Psoas muscle (tissue), 8 donors: ENCODE results near the gene BLCAP. TPM values are rescaled to one million over a fixed set of nuclear protein-coding genes. Genes with fewer than 3 reads are reported as not detected.

Source experiments
- ATAC-seq, 4 donors: fragments of 200-7000 bp; cut with Tn5 transposase; one replicate each; pipeline ENCODE4 v1.9.1; 2020; ENCODE audit warnings: moderate library complexity in 3 of 4, mild to moderate bottlenecking in 2 of 4
- DNase-seq, 2 donors: peaks; one replicate each; pipeline ENCODE4 v3.0.0-alpha.2; 2020
- H3K27ac ChIP-seq: fragments of 200-600 bp; one replicate; pipeline ENCODE4 v1.8.0; 2022
- H3K27me3 ChIP-seq, 3 donors: fragments of 200-600 bp in 1 of 3; one replicate each; pipeline versions ENCODE4 v1.6.1 to v1.8.0; 2013 to 2022; ENCODE audit warnings: low read length in 2 of 3, mild to moderate bottlenecking in 2 of 3, moderate library complexity in 1 of 3; ENCODE audit not compliant: insufficient read depth in 3 of 3
- H3K36me3 ChIP-seq, 2 donors: fragments of 200-600 bp in 1 of 2; one replicate each; pipeline versions ENCODE4 v1.6.1 to v1.8.0; 2013 to 2022; ENCODE audit warnings: low read depth in 1 of 2, mild to moderate bottlenecking in 1 of 2, moderate library complexity in 1 of 2; ENCODE audit not compliant: insufficient read depth in 1 of 2
- H3K4me1 ChIP-seq: fragments of 200-600 bp; one replicate; pipeline ENCODE4 v1.8.0; 2022
- H3K4me3 ChIP-seq: fragments of 200-600 bp; one replicate; pipeline ENCODE4 v1.8.0; 2022; ENCODE audit warnings: mild to moderate bottlenecking
- H3K9me3 ChIP-seq: fragments of 200-600 bp; one replicate; pipeline ENCODE4 v1.8.0; 2022
- CTCF ChIP-seq: fragments of 200-600 bp; IDR thresholded peaks from one replicate; pipeline ENCODE4 v1.8.0; 2022; ENCODE audit warnings: antibody characterized with exemption
- WGBS, 3 donors: extraction: QIAGEN DNeasy Blood & Tissue Kit; methylation state at CpG; one replicate each; pipeline versions ENCODE4 v1.1.6 to v1.1.7; 2013; 5-methylcytosine and 5-hydroxymethylcytosine counted together
- intact Hi-C, 2 donors: fragments of 100-400 bp; cut with DNase I; formaldehyde crosslinking; loops; one replicate each; pipeline versions ENCODE4 v1.11.0 to v1.14.2; 2022
- polyA plus RNA-seq, 3 donors: library from polyadenylated mRNA; stranded (reverse); fragments of 200-250 nt; gene quantifications; one replicate each; pipeline ENCODE4 v1.2.3, GENCODE V29; 2013
- total RNA-seq, 4 donors: library from RNA; stranded (reverse); fragmentation: NEBNext Ultra II Directional in 2 of 4; extraction: Animal tissue kit (Norgen Biotek cat#: 25700) in 2 of 4; gene quantifications; one replicate each; pipeline versions ENCODE4 v1.2.1 to v1.2.4, GENCODE V29; 2021 to 2023
- donor health status: healthy with polysubstance abuse.
- donor health status: DM: no; HTN: no; CAD: no; lungs with moderate emphysema.
- donor health status: Bipolar disorder and iron deficiency.
- donor health status: healthy.
- donor health status: DM: yes; HTN: yes; CAD: no.
- donor health status: DM: no; HTN: no; CAD: no.
- donor health status: DM: no; HTN: no; CAD: no.
- donor health status: DM: yes; HTN: yes; CAD: no.

Gene BLCAP
- total and polyA plus RNA-seq, 7 donors: 267 to 656 (median 366) TPM

- no peaks in the 10 kb centered on the region for H3K9me3 ChIP-seq
- intact Hi-C loops: loop anchor here in 1 of 2 donors (10.0 kb wide), 1 partner anchor 429 kb away; the partner anchor contains the start of gene RBL1
- peak overlapping the region; percentile 100 for H3K27ac ChIP-seq
- no peak for TF ChIP-seq CTCF
- DNase-seq (peak; percentile 80 to 91), ATAC-seq (peak; percentile 70 to 80 (median 76))
- H3K36me3 ChIP-seq: peaks cover 0 to 26% of the 10 kb centered on the region in 2 donors
- H3K4me3 ChIP-seq: peak overlapping the region; percentile 100
- 39 to 56% (median 48%) methylated on average over 10 of the region's 10 CpGs for WGBS, 3 donors
- no peaks in the 10 kb centered on the region for H3K27me3 ChIP-seq
- H3K4me1 ChIP-seq: peaks cover 44% of the 10 kb centered on the region
These were observed 3.6 kb downstream of the BLCAP start for GRCh38 chr20:37523911-37524700.

GRCh38 chr20:37523012-37523391 lies 4.7 kb downstream of the BLCAP start:
- Histone ChIP-seq H3K4me3 (peak overlapping the region; percentile 100), H3K4me1 (peaks cover 46% of the 10 kb centered on the region), H3K36me3 (peaks cover 0 to 37% of the 10 kb centered on the region in 2 donors), H3K9me3 (no peaks in the 10 kb centered on the region), H3K27ac (peak overlapping the region; percentile 100), H3K27me3 (no peaks in the 10 kb centered on the region)
- 34 to 47% (median 42%) methylated on average over 13 of the region's 13 CpGs for WGBS, 3 donors
- intact Hi-C loops: loop anchor here in 1 of 2 donors (10.0 kb wide), 1 partner anchor 428 kb away; the partner anchor contains the start of gene RBL1
- peak in 1 of 2 donors; percentile 65 for DNase-seq
- no peak for TF ChIP-seq CTCF
- ATAC-seq: peak in 2 of 4 donors; percentile 15 to 22

- no peaks in the 10 kb centered on the region for H3K27me3 ChIP-seq
- no peaks in the 10 kb centered on the region for H3K9me3 ChIP-seq
- 42 to 55% (median 52%) methylated on average over 36 of the region's 36 CpGs for WGBS, 3 donors
- peak; percentile 75 to 89 for DNase-seq
- intact Hi-C loops: loop anchor here in 1 of 2 donors (10.0 kb wide), 1 partner anchor 428 kb away; the partner anchor contains the start of gene RBL1
- peaks cover 0 to 39% of the 10 kb centered on the region in 2 donors for H3K36me3 ChIP-seq
- H3K4me1 ChIP-seq: peaks cover 52% of the 10 kb centered on the region
- peak overlapping the region; percentile 100 for H3K4me3 ChIP-seq
- H3K27ac ChIP-seq: peak overlapping the region; percentile 100
- TF ChIP-seq CTCF: no peak
- ATAC-seq: peak; percentile 34 to 47 (median 43)
These were observed 5.2 kb downstream of the BLCAP start for GRCh38 chr20:37522260-37523011.

- H3K36me3 ChIP-seq: peaks cover 0 to 44% of the 10 kb centered on the region in 2 donors
- H3K27ac ChIP-seq: peak within 1 kb of the TSS; percentile 100
- H3K4me1 ChIP-seq: peaks cover 60% of the 10 kb centered on the region
- H3K4me3 ChIP-seq: peak within 1 kb of the TSS; percentile 100
- DNase-seq (no peak), ATAC-seq (no peak)
- TF ChIP-seq CTCF: no peak
- H3K9me3 ChIP-seq: no peaks in the 10 kb centered on the region
- intact Hi-C loops: loop anchor here in 1 of 2 donors (10.0 kb wide), 1 partner anchor 426 kb away; the partner anchor contains the start of gene RBL1
- H3K27me3 ChIP-seq: no peaks in the 10 kb centered on the region
- 73 to 77% (median 73%) methylated on average over 68 to 69 of the region's 69 CpGs for WGBS, 3 donors
These were observed 6.5 kb downstream of the BLCAP start, which contains the start of gene NNAT for GRCh38 chr20:37521061-37521771. Gene NNAT, plus strand, starts transcription at chr20:37521250. Its CDS starts 82 bp downstream, at chr20:37521332.
